Measurements from ENCODE around the gene MAP2K1.

The MAP2K1 gene

DNA sequence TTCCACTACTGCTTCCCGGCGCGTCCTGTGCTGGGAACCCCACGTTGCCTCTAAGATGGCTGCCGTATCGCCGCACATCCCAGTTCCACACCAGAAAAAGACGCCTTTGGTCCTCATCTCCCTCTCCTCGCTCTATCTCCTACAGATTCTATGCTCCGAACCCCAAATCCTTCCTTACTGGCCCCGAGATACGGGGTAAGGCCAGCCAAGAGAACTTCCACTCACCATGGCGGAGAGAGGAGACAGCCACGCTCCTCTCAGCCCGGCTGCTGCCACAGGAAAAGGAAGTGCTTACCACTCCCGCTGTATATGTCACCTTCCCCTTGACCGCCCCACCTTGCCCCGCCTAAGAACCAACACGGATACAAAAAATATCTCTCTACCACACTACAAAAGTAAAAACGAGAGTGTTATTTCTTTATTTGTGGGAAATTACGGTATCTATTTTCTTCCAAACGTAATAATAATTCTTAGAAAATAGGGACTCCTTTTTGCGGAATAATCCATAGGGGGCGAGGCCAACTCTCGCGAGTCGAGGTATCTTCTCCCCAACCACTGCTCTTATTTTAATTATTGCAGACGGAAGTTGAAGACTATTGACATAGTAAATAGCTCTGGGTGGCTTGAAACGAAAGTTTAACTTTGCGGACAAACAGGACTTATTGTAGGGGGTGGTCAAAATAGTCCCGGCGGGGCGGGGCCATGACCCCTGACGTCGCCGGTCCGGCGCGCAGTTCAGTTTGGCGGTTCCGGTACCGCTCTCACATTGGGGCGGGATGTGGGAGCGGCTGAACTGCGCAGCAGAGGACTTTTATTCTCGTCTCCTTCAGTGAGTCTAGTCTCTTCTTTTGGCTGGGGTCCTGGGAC lies 118.1 kb downstream of the MAP2K1 start, which contains the start of the genes RPL4 and ZWILCH:
TSS of gene RPL4 (minus strand) at position 293 of the 867 bp plus-strand sequence. CDS start at position 228, 65 bp downstream.
TSS of gene ZWILCH (plus strand) at position 764 of the 867 bp plus-strand sequence. CDS start at position 777, 13 bp downstream.
- peaks cover 49% of the 10 kb centered on the region for H3F3A ChIP-seq (ENCODE audit: control insufficient read depth, insufficient read depth)
- H3K9me3 ChIP-seq (ENCODE audit: control insufficient read depth, insufficient read depth, low read length), result no peaks in the 10 kb centered on the region
- no peaks in the 10 kb centered on the region for H3K9me2 ChIP-seq (replicated peaks; ENCODE audit: control insufficient read depth, low read length)
- no peaks in the 10 kb centered on the region for H3K27me3 ChIP-seq (ENCODE audit: control insufficient read depth, low read length)
- H3K4me2 ChIP-seq (ENCODE audit: low read length), result peak within 1 kb of the TSS; percentile 78
- H3K27ac ChIP-seq (ENCODE audit: low read depth, low read length), result peak within 1 kb of the TSS; percentile 90
- peak within 1 kb of the TSS; percentile 98 for H3K4me3 ChIP-seq (ENCODE audit: low read length)
- TF ChIP-seq CTCF (IDR thresholded peaks at IDR 0.05; ENCODE audit: low read depth, low read length, poor library complexity, severe bottlenecking) (no peak), EZH2phosphoT487 (IDR thresholded peaks at IDR 0.05; ENCODE audit: borderline replicate concordance, low read length) (no peak)
- peaks cover 57% of the 10 kb centered on the region for H3K4me1 ChIP-seq (ENCODE audit: control insufficient read depth, low read length)
- H3K79me2 ChIP-seq (ENCODE audit: control insufficient read depth, low read length), result peaks cover 86% of the 10 kb centered on the region
- peaks cover 23% of the 10 kb centered on the region; the same call in 1 of the 2 replicates for H4K20me1 ChIP-seq (ENCODE audit: control insufficient read depth, insufficient read depth, low read depth, low read length)
- peaks cover 75% of the 10 kb centered on the region for H3K36me3 ChIP-seq (ENCODE audit: control insufficient read depth, low read length)

DNA sequence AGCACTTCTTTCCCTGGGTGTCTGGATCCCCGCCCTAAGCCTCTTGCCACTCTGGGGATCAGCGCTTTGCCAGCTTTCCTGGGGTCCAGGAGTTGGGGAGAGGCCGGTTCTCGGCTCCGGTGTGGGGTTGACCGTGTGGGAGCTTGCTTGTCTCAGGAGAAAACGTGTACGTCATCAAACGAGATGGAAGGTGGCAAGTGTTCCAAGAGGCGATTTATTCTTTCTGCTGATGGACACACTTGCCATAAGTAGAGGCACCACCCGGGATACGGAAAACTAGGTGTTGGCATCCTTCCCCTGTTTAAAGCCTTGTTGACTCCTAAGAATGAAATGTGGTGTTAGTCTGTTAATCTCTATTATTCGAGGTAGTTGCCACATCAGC lies 118.7 kb downstream of the MAP2K1 start:
- peak overlapping the region; percentile 90 for H3K27ac ChIP-seq (ENCODE audit: low read depth, low read length)
- peak overlapping the region; percentile 98 for H3K4me3 ChIP-seq (ENCODE audit: low read length)
- H3K79me2 ChIP-seq (ENCODE audit: control insufficient read depth, low read length), result peaks cover 87% of the 10 kb centered on the region
- H4K20me1 ChIP-seq (ENCODE audit: control insufficient read depth, insufficient read depth, low read depth, low read length), result peaks cover 23% of the 10 kb centered on the region; the same call in 1 of the 2 replicates
- H3K36me3 ChIP-seq (ENCODE audit: control insufficient read depth, low read length), result peaks cover 71% of the 10 kb centered on the region
- peak overlapping the region; percentile 78 for H3K4me2 ChIP-seq (ENCODE audit: low read length)
- no peaks in the 10 kb centered on the region for H3K9me3 ChIP-seq (ENCODE audit: control insufficient read depth, insufficient read depth, low read length)
- no peaks in the 10 kb centered on the region for H3K9me2 ChIP-seq (replicated peaks; ENCODE audit: control insufficient read depth, low read length)
- no peak for TF ChIP-seq EZH2phosphoT487 (IDR thresholded peaks at IDR 0.05; ENCODE audit: borderline replicate concordance, low read length)
- TF ChIP-seq CTCF (IDR thresholded peaks at IDR 0.05; ENCODE audit: low read depth, low read length, poor library complexity, severe bottlenecking), result no peak
- peaks cover 52% of the 10 kb centered on the region for H3K4me1 ChIP-seq (ENCODE audit: control insufficient read depth, low read length)
- H3K27me3 ChIP-seq (ENCODE audit: control insufficient read depth, low read length), result no peaks in the 10 kb centered on the region
- peaks cover 43% of the 10 kb centered on the region for H3F3A ChIP-seq (ENCODE audit: control insufficient read depth, insufficient read depth)

GRCh38 chr15:66505818-66506217 lies 119.1 kb downstream of the MAP2K1 start:
- Histone ChIP-seq H3K79me2 (ENCODE audit: control insufficient read depth, low read length) (peaks cover 91% of the 10 kb centered on the region), H4K20me1 (ENCODE audit: control insufficient read depth, insufficient read depth, low read depth, low read length) (peaks cover 19% of the 10 kb centered on the region; the same call in 1 of the 2 replicates), H3K9me3 (ENCODE audit: control insufficient read depth, insufficient read depth, low read length) (no peaks in the 10 kb centered on the region), H3K4me2 (ENCODE audit: low read length) (peak overlapping the region; percentile 78), H3K27me3 (ENCODE audit: control insufficient read depth, low read length) (no peaks in the 10 kb centered on the region), H3K9me2 (replicated peaks; ENCODE audit: control insufficient read depth, low read length) (no peaks in the 10 kb centered on the region), H3K4me3 (ENCODE audit: low read length) (peak overlapping the region; percentile 98), H3F3A (ENCODE audit: control insufficient read depth, insufficient read depth) (peaks cover 39% of the 10 kb centered on the region), H3K4me1 (ENCODE audit: control insufficient read depth, low read length) (peaks cover 48% of the 10 kb centered on the region), H3K27ac (ENCODE audit: low read depth, low read length) (peak overlapping the region; percentile 90), H3K36me3 (ENCODE audit: control insufficient read depth, low read length) (peaks cover 71% of the 10 kb centered on the region)
- TF ChIP-seq CTCF (IDR thresholded peaks at IDR 0.05; ENCODE audit: low read depth, low read length, poor library complexity, severe bottlenecking), result no peak
- no peak for TF ChIP-seq EZH2phosphoT487 (IDR thresholded peaks at IDR 0.05; ENCODE audit: borderline replicate concordance, low read length)
